ENCODE results near the gene CENPVL3. TPM values are rescaled to one million over a fixed set of nuclear protein-coding genes. Genes with fewer than 3 reads are reported as not detected.

The CENPVL3 gene
- total RNA-seq, 2 donors from 2014 or later: 27.3 TPM; not detected in 1

GRCh38 chrX:51614353-51615012 lies 4.2 kb downstream of the CENPVL3 start:
- Histone ChIP-seq H3K27me3 (replicated peaks; ENCODE audit: insufficient read depth) (no peaks in the 10 kb centered on the region), H3K4me1 (replicated peaks) (no peaks in the 10 kb centered on the region), H3K4me3 (no peak overlapping the region), H3K9me3 (no peaks in the 10 kb centered on the region), H3K27ac (no peak overlapping the region), H3K36me3 (no peaks in the 10 kb centered on the region)
- peak in 2 of 4 experiments; percentile 30 to 35 for TF ChIP-seq CTCF (IDR thresholded peaks at IDR 0.05)
- TF ChIP-seq POLR2A (IDR thresholded peaks at IDR 0.05): no peak
- 17% methylated on average over 7 of the region's 7 CpGs for WGBS
- intact Hi-C loops (cut with DNase I): no loop called here
- DNase-seq (ENCODE audit: low spot score): no peak

GRCh38 chrX:51608766-51609165 lies 9.9 kb downstream of the CENPVL3 start:
- 78% methylated on average over 2 of the region's 2 CpGs for WGBS
- DNase-seq (ENCODE audit: low spot score): no peak
- TF ChIP-seq CTCF (IDR thresholded peaks at IDR 0.05): no peak
- H3K27me3 ChIP-seq (replicated peaks; ENCODE audit: insufficient read depth): no peaks in the 10 kb centered on the region
- H3K27ac ChIP-seq: no peak overlapping the region
- H3K36me3 ChIP-seq: no peaks in the 10 kb centered on the region
- intact Hi-C loops (cut with DNase I): no loop called here
- H3K4me3 ChIP-seq: no peak overlapping the region
- no peaks in the 10 kb centered on the region for H3K9me3 ChIP-seq
- no peaks in the 10 kb centered on the region for H3K4me1 ChIP-seq (replicated peaks)

DNA sequence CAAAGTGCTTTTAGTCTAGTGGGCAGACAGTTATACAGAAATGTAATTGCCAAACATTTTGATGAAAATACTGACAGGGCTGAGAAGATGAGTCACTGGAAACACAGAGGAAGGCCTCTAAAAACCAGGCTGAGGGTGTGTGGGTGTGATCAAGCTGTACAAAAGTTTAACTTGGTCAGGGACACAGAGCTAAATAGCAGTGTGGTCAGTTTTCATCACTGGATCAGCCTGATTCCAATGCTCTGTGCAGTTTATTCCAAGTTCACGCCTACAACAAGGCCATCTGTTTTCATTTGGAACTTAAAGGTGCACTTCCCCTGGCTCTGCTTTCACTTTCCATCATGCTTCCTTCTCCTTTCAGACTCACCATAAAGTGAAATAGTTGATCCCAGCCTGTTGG lies 10.6 kb downstream of the CENPVL3 start:
- no peak for DNase-seq (ENCODE audit: low spot score)
- intact Hi-C loops (cut with DNase I): no loop called here
- Histone ChIP-seq H3K4me3 (no peak overlapping the region), H3K9me3 (no peaks in the 10 kb centered on the region), H3K27ac (no peak overlapping the region), H3K27me3 (replicated peaks; ENCODE audit: insufficient read depth) (no peaks in the 10 kb centered on the region), H3K36me3 (no peaks in the 10 kb centered on the region), H3K4me1 (replicated peaks) (no peaks in the 10 kb centered on the region)
- 50% methylated on average over 1 of the region's 1 CpG for WGBS
- no peak for TF ChIP-seq POLR2A (IDR thresholded peaks at IDR 0.05)

DNA sequence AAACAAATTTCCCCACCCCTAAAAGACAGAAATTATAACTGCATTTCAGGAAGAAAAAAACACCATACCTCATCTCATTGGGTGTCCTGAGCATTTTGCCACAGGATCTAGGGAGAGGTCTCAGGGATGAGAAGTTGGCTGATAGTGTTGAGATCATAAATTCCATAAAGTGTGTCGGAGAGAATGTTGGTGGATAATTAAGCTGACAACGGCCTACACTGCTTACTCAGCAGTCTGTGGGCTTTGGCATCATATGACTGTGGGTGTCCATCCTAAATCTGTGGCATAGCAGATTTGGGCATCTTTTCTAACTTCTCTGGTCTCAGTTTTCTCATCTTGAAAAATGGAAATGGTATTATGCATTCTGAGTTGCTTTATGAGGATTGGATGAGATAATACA lies 12.3 kb downstream of the CENPVL3 start:
- no peaks in the 10 kb centered on the region for H3K9me3 ChIP-seq
- no peak overlapping the region for H3K4me3 ChIP-seq
- no peak for TF ChIP-seq CTCF (IDR thresholded peaks at IDR 0.05)
- no peak for TF ChIP-seq POLR2AphosphoS5 (IDR thresholded peaks at IDR 0.05)
- TF ChIP-seq POLR2A (IDR thresholded peaks at IDR 0.05): no peak
- H3K36me3 ChIP-seq: no peaks in the 10 kb centered on the region
- no peaks in the 10 kb centered on the region for H3K27me3 ChIP-seq (replicated peaks; ENCODE audit: insufficient read depth)
- no peaks in the 10 kb centered on the region for H3K4me1 ChIP-seq (replicated peaks)
- WGBS: 35% methylated on average over 2 of the region's 2 CpGs
- no peak overlapping the region for H3K27ac ChIP-seq
- DNase-seq (ENCODE audit: low spot score): no peak
- intact Hi-C loops (cut with DNase I): no loop called here

GRCh38 chrX:51598899-51599298 lies 19.8 kb downstream of the CENPVL3 start:
- Histone ChIP-seq H3K27me3 (replicated peaks; ENCODE audit: insufficient read depth) (no peaks in the 10 kb centered on the region), H3K27ac (no peak overlapping the region), H3K9me3 (no peaks in the 10 kb centered on the region), H3K4me1 (replicated peaks) (no peaks in the 10 kb centered on the region), H3K4me3 (no peak overlapping the region), H3K36me3 (no peaks in the 10 kb centered on the region)
- no peak for TF ChIP-seq POLR2A (IDR thresholded peaks at IDR 0.05)
- no peak for TF ChIP-seq CTCF (IDR thresholded peaks at IDR 0.05)
- 84% methylated on average over 7 of the region's 7 CpGs for WGBS
- no peak for DNase-seq (ENCODE audit: low spot score)
- intact Hi-C loops (cut with DNase I): no loop called here
